ENCODE measurements around the gene LCNL1. TPM values are rescaled to one million over a fixed set of nuclear protein-coding genes. Genes with fewer than 3 reads are reported as not detected.

Gene LCNL1
- total RNA-seq, 1 donor from 2014 or later, result not detected

- no peak for DNase-seq (ENCODE audit: low read depth)
- H3K4me3 ChIP-seq (ENCODE audit: low read depth, low read length), result peak within 1 kb of the TSS; percentile 75
- no peak for TF ChIP-seq CTCF (conservative IDR thresholded peaks at IDR 0.05; ENCODE audit: low read depth, low read length)
Measured at GRCh38 chr9:137027369-137028262, 44.8 kb downstream of the LCNL1 start, which contains the start of gene ABCA2. ABCA2 (minus strand) TSS chr9:137028237; CDS start chr9:137028140, 97 bp downstream.

GRCh38 chr9:137028263-137029057, 45.7 kb downstream of the LCNL1 start:
- peak; percentile 53 for TF ChIP-seq CTCF (conservative IDR thresholded peaks at IDR 0.05; ENCODE audit: low read depth, low read length)
- no peak for DNase-seq (ENCODE audit: low read depth)
- peak overlapping the region; percentile 75 for H3K4me3 ChIP-seq (ENCODE audit: low read depth, low read length)

GRCh38 chr9:137029058-137029936, 46.5 kb downstream of the LCNL1 start:
- peak overlapping the region; percentile 75 for H3K4me3 ChIP-seq (ENCODE audit: low read depth, low read length)
- no peak for DNase-seq (ENCODE audit: low read depth)
- peak; percentile 92 for TF ChIP-seq CTCF (conservative IDR thresholded peaks at IDR 0.05; ENCODE audit: low read depth, low read length)

GRCh38 chr9:137030006-137030405, 47.2 kb downstream of the LCNL1 start:
- H3K4me3 ChIP-seq (ENCODE audit: low read depth, low read length), result no peak overlapping the region
- DNase-seq (ENCODE audit: low read depth), result no peak
- no peak for TF ChIP-seq CTCF (conservative IDR thresholded peaks at IDR 0.05; ENCODE audit: low read depth, low read length)

GRCh38 chr9:137030538-137031527, 48.0 kb downstream of the LCNL1 start:
- no peak overlapping the region for H3K4me3 ChIP-seq (ENCODE audit: low read depth, low read length)
- DNase-seq (ENCODE audit: low read depth), result no peak
- TF ChIP-seq CTCF (conservative IDR thresholded peaks at IDR 0.05; ENCODE audit: low read depth, low read length), result no peak

All from epithelial cell of proximal tubule (primary cell).